Jurkat, Clone E6-1 (cell line): Measurements from ENCODE around the gene NSD2.

ENCODE experiments used
- DNase-seq: peaks from one replicate; pipeline ENCODE4 v3.0.0-alpha.2; 2011; ENCODE audit warnings: low read depth, low spot score
- H3K4me3 ChIP-seq: 2 replicates; pipeline ENCODE4 v1.5.1; 2011; ENCODE audit warnings: mild to moderate bottlenecking, low read length, control low read depth, moderate library complexity

The NSD2 gene

GRCh38 chr4:1976416-1977352 is 105.5 kb downstream of the NSD2 start:
- DNase-seq: no peak
- no peak overlapping the region for H3K4me3 ChIP-seq

GRCh38 chr4:1978226-1978625 is 107.0 kb downstream of the NSD2 start:
- DNase-seq: no peak
- no peak overlapping the region for H3K4me3 ChIP-seq

- H3K4me3 ChIP-seq: no peak overlapping the region
- DNase-seq: no peak
Measured at GRCh38 chr4:1978741-1979476, 107.7 kb downstream of the NSD2 start.

- no peak for DNase-seq
- H3K4me3 ChIP-seq: no peak overlapping the region
Measured at GRCh38 chr4:1979477-1980196, 108.4 kb downstream of the NSD2 start.

GRCh38 chr4:1980561-1981041 is 109.4 kb downstream of the NSD2 start:
- no peak overlapping the region for H3K4me3 ChIP-seq
- DNase-seq: no peak

- peak; percentile 10 for DNase-seq
- H3K4me3 ChIP-seq: no peak overlapping the region
Measured at GRCh38 chr4:1981251-1982058, 110.3 kb downstream of the NSD2 start.

- H3K4me3 ChIP-seq: no peak overlapping the region
- no peak for DNase-seq
Measured at GRCh38 chr4:1982124-1983052, 111.2 kb downstream of the NSD2 start.

- H3K4me3 ChIP-seq: no peak overlapping the region
- no peak for DNase-seq
Measured at GRCh38 chr4:1983053-1983845, 112.1 kb downstream of the NSD2 start.

- no peak for DNase-seq
- H3K4me3 ChIP-seq: no peak overlapping the region
Measured at GRCh38 chr4:1983846-1984405, 112.7 kb downstream of the NSD2 start.

- no peak overlapping the region for H3K4me3 ChIP-seq
- DNase-seq: no peak
Measured at GRCh38 chr4:1984406-1985191, 113.4 kb downstream of the NSD2 start.

- DNase-seq: no peak
Measured at GRCh38 chr4:1985294-1985693, 114.1 kb downstream of the NSD2 start.

GRCh38 chr4:1985780-1986577 is 114.8 kb downstream of the NSD2 start:
- no peak overlapping the region for H3K4me3 ChIP-seq
- DNase-seq: no peak

More at GRCh38 chr4:1985294-1985693, 114.1 kb downstream of the NSD2 start:
- no peak overlapping the region for H3K4me3 ChIP-seq

- H3K4me3 ChIP-seq: no peak overlapping the region
- no peak for DNase-seq
Measured at GRCh38 chr4:1986578-1987210, 115.5 kb downstream of the NSD2 start.

- DNase-seq: no peak
Measured at GRCh38 chr4:1987296-1987695, 116.1 kb downstream of the NSD2 start.

More at GRCh38 chr4:1987296-1987695, 116.1 kb downstream of the NSD2 start:
- H3K4me3 ChIP-seq: no peak overlapping the region
